HG03045 (cell line): ENCODE results near the gene ARSB.
A peak's percentile ranks its signal among the peaks of the same experiment; 100 is the strongest.
"Not testable (repeated sequence)": the region's sequence is repeated elsewhere in the genome, so short reads cannot be mapped to it uniquely, and the experiment has no call there.

Experiments used
- ATAC-seq: cut with Tn5 transposase; IDR thresholded peaks from one replicate; pipeline ENCODE4 v1.9.1; 2021; ENCODE audit warnings: mild to moderate bottlenecking, moderate library complexity; ENCODE audit not compliant: unreplicated experiment

Gene ARSB

DNA sequence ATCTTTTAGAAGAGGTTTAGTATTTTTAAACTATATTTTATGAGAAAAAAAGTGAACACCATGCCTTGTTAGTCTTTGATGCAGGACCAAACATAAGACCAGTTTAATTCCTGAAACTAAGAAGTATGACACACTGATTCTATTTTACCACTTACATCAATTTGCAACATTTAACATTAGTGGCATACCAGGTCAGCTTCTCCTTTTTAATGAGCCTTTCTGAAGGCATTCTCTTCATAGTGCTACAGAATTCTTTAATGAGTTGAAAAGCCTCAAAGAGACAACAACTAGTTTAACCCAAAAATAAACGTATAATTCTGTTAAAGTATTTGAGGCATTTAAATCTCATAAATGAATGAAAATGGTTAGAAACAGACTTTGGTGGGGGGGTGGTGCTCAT is 28.2 kb downstream of the ARSB start:
- ATAC-seq: no peak

DNA sequence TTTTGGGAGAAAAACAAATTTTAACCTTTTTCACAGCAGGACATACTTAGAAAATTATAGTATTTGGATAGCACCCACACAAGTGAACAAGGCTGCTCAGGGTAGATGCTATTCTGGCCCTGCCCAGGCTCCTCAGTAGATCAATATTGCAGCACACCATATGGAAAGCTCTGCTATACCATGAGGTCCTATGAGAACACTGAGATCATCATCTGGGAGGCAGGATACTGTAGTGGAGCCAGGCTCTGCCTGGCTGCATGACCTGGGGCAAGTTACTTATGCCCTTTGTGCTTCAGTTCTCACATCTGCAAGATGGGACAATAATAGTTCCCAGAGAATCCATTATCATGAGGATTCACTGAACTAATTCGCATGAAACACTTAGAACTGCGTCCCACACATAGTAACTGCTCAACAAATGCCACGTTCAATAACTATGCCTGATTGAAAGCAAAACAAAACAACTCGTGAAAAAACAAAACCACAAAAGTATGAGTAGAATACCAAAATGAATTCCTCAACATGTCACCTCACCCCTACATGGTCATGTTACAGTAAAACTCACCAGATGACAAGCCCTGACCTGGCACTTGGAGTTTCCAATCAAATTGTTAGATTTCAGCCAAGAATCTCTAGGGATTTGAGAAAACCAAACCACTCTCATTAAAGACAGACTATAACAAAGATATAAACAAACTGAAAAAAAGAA is 31.9 kb downstream of the ARSB start:
- no peak for ATAC-seq

DNA sequence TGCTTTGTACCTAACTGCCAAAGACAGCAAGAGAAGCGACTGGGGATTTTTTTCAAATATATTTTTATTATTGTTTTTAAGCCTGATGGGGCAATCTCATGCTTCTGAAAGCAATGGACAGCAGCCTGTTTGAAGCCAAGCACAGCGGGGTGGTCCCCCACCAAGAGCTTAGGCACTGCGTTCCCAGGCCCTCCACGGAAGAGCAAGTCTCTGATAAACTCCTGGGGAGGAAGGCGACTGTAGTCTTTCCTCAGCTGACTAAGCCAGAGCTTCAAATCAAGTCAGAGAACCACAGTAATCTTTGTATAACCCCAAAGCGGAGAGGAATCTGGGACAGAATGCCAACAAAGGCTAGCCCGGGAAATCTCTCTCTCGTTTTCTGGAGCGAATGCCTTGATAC is 54.4 kb downstream of the ARSB start:
- ATAC-seq: no peak

DNA sequence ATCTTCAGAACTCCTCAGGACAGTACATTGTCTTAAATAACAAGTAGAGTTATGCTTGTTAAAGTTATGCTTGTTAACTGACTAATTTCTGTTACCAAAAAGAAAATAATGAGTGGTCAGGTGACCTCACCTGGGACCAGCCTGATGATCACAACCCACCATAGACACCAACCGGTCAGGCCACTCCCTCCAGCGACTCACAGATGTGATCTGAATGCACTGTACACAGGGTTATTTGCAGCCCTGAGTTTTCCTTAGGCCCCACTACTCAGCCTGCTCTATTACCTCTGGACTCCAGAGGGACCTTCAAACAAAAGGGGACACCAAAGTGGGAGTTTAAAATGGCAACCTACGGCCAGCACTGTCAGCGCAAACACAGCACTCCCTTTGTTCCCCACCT is 55.3 kb downstream of the ARSB start:
- ATAC-seq: no peak

DNA sequence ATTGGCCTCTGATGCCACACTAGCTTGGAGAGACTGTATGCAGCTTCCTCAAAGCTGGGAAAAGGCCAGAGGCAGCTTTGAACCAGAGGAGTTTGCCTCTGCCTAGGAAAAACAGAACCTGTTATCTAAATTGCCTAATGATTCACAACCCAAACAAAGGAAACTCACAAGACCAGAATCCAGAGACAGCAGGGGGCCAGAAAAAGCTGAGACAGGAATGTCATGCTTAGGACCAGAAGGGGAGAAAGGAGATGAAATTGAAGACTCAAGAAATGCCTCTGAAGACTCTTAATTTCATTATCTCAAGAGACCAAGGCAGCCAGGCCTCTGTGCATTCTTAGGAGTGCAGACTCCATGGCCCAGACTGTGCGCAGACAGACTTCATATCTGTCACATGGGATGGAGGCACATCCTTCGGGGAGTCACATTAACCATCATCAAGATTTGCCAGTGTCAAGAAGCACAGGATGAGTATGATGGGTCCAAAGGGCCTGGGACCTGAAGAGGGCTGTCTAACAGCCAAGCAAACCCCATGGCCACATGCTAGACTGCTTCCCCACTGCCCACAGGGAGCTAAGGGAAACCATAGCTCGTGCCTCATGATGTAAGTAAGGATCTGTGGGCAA is 57.3 kb downstream of the ARSB start:
- ATAC-seq: no peak

DNA sequence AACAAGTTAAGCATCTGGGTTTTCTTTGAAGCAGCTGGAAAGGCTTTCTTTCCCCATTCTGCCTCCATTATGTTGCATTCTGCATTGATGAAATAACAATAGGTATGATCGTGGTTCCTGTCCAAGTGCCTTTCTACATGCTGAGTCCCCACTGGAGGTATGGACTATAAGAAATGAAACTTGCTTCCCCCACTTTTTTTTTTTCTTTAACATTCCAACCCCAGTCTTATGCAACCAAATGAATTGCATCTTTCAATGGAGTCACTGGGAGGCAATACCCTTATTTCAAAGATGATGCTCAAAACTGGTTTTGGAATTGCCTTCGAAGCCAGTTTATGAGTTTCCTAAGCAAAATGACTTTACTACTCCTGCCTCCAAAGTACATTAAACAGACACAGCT is 58.9 kb downstream of the ARSB start:
- ATAC-seq: no peak

DNA sequence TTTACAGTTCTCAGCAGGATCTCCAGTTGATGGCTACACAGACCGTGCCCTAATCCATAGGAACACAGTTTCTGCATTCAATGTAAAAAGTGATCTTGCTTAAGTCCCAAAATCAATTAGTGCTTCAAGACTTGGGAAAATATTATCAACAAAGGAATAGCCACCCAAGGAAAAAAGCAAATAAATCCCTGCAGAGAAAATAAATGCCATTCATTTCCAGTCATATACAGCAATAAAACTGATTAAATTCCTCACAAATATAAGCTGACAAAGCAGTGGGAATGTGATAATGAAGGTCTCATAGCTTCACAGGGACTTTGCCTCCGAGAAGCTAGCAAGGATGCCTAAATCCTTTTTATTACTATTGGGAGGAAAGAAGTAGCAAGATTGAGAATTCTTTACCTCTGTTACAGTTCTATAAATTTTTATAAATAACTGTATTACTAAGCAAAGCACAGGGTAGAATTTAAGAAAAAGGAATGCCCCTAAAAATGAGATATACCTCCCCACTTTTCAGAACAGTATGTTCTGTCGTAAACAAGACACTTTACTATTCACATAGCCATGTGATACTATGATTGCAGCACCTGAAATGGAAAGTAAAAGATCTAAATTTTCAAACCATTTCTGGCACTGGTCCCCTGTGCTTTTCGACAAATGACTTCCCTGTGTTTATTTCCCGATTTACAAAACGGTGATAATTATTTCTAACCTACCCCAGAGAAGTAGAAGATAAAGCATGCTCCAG is 59.8 kb downstream of the ARSB start:
- no peak for ATAC-seq

DNA sequence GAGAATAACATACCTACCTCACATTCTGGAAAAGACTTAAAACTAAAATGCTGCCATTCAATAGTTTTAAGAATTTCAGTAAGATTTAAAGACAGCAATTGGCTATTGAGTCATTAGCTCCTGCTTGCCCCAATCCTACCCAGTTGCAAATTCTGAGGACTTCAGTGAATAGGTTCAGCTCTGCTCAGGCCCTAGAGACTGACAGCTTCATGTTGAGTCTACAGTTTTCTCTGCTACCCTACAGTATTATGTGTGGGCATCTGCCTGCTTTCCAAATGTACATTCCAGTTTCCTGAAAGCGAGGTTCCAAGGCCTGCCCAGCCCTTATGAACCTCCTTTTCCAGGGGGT is 61.5 kb downstream of the ARSB start:
- peak; percentile 8 for ATAC-seq

DNA sequence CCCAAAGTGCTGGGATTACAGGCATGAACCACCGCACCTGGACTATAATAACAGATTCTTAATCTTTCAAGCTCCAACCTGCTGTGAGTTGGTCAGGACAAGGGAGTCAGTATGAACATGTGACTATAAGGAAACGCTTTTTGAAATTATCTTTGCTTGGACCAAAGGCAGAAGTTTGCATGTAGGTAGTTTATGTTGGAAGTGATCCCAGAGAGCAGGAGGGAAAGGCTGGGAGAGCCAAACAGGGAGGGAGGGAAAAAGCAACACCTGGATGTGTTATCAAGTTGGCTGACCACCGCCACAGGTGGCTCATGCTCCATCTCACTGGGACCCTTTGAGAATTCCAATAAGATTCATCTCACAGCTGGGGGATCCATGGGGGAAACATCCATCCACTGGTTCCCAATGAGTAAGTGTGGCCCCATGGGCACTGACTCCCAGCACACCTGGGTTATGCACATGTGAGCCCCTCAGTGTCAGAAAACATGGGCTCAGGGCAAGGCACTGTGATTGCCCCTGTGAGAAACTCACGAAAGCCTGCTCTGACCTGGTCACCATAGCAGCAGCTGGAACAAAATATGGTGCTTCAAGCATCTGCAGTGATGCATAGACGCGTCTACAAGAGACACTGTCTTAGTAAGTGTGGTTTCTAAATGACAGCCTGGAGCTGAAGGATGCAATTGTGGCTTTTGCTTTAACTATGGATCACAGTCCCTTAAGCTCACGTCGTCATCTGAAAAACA is 62.1 kb downstream of the ARSB start:
- ATAC-seq: peak; percentile 83

DNA sequence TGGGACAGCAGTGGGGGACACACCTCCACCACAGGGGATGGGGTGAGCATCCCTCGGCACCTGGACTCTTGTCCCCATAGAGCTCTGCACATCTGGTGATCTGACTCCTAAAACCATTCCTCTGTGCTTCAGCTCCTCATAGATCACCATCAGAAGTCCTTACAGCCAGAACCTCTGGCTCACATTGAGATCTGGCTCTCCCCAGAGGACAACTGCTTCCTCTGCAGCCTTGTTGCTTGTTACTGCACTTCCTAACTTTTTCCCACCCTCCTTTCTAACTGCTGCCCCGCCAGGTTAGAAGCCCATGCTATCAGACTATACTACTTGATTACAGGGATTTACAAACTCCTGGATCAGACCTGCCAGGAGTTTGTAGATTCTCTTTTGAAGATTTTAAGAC is 64.5 kb downstream of the ARSB start:
- no peak for ATAC-seq

DNA sequence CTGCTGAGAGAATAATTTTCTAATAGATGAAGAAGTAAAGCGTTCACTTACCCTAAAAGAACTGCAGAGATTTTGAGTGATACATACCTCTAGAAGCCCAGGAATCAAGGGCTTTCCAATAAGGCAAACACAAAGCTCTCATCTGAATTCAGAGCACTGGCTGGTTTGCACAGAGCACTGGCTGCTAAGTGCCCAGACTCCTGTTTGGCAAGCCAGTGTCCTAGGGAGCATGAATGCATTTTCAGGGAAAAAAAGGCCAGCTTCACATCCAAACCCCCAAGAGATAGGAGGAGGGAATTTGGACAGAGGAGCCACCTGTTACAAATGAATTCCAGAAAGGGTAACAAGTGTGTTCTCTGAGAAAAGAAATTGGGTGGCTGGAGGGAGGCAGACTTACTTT is 65.3 kb downstream of the ARSB start:
- no peak for ATAC-seq

DNA sequence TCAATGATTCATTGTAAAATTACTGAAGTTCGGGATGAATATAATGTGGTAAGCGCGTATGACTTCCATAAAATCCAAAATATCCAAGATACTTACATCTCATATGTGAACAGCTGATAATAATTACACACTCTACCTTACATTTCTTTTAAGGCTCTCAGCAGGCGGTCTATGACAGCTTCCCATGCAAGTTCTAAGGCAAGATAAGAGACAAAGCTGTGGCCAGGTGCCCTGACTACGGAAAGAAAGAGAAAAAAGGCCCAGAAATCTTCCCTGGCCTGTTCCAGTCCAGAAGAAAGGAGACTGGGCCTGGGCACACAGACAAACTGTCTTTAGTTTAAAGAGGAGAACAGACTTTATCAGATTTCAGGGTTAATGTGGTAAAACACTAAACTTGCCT is 69.1 kb downstream of the ARSB start:
- ATAC-seq: no peak

DNA sequence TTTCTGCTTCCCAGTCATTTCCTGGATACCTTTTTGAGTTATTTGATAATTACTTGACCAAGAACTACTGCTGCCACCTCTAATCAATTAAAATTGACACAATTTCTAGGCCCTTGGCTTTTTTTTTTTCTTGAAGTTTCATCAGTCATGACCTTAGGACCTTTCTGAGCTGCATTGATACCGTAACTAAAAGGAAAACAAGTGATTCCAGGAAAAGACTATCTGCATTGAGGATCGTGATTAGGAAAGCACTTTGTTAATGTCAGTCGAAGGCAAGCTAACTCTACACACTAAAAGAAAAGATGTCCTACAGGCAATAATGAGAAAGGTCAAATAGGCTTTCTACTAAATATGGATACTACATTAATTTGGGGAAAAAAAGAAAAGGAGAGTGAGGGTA is 69.9 kb downstream of the ARSB start:
- no peak for ATAC-seq

DNA sequence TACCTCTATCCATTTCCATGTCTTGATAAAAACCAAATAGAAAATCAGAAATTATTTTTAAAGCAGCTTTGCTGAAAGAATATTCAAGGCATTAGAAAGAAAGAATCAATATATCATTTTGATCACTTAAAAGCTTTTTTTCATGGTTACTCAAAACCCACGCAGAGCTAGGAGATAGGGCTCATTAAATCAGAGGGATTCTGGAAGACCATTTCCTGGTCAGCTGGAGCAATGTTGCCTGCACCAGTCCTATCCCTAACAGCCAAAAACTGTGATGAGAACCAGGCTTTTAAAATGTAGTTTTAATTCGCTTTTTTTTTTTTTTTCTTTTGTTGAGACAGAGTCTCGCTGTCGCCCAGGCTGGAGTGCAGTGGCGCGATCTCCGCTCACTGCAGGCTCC is 72.3 kb downstream of the ARSB start:
- ATAC-seq: no peak

DNA sequence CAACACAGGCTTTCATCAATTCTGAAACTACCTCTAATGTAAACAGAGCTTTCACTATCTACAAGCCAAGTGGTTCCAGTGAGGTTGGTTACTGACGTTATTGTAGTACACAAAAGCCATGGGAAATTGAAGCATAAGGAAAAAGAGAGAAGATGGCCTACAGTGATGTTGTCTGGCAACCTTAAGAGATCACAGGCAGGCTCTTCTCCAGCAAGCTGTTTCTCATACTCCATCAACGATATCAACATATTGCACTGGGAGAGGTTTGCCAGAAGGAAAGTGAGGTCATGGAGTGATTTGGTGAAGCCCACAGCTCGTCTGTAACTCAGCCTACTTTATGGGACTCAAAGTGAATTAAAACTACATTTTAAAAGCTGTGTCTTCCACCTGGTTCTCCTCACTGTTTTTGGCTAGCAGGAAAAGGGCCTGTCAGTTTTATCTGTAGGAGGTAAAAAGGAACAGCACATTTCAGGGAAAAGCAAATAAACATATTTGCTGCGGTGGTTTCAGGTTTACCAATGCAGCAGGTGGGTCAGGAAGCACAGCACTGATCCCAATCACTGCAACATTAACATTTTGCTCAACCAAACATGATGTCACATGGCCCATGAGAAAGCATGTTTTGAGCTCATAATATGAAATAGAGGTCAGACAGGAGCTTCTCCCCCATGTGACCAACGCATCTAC is 72.9 kb downstream of the ARSB start:
- ATAC-seq: no peak

DNA sequence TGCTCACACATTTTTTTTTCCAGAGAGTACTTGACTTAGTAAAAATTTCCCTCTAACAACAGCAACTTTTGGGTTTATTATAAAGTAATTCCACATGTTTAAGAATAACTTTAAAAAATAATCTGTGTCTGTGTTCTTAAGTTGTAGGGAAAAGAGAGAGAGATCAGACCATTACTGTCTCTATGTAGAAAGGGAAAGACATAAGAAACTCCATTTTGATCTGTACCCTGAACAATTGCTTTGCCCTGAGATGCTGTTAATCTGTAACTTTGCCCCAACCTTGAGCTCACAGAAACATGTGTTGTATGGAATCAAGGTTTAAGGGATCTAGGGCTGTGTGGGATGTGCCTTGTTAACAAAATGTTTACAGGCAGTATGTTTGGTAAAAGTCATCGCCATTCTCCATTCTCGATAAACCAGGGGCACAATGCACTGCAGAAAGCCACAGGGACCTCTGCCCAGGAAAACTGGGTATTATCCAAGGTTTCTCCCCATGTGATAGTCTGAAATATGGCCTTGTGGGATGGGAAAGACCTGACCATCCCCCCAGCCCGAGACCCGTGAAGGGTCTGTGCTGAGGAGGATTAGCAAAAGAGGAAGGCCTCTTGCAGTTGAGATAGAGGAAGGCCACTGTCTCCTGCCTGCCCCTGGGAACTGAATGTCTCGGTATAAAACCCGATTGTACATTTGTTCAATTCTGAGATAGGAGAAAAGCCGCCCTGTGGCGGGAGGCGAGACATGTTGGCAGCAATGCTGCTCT is 75.7 kb downstream of the ARSB start:
- ATAC-seq: not testable (repeated sequence)

DNA sequence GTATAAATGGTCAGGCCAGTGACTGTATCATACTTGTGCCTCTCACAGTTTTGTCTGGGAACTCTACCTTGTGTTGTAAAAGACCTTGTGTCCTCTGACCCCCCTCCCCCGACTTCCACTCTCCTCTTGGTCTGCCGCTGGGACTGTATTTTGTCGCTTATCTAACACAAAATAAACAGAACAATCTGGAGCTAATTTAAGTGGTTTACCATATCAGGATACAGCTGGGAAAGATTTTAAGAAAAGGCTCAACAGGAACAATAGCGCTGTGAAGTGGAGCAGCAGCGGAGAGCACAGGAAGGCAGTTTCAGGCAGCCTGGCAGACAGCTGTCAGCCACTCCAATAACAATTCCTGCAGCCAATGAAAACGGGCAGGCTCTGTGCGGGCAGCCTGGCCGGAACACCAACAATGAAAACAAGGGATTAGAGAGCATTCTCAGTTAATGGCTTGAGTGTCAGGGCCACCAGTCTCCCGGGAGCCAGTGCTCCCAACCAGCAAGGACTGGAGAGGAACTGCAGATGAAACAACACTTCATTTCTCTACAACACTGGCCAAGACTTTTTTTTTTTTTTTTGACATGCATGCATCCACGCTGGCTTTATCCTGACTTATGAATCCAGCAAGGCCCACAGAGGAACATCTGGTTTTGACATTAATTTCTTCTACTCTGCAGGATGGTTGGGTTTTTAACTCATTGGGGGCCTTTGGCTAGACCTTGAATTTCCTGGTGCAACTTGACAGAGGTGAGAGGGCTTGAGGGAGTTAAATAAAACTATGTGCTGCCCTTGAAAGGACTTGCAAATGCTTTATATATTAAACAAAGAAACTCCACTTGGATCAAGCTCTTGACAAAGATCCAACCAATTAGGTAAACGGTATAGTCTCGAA is 76.7 kb downstream of the ARSB start:
- ATAC-seq: no peak

DNA sequence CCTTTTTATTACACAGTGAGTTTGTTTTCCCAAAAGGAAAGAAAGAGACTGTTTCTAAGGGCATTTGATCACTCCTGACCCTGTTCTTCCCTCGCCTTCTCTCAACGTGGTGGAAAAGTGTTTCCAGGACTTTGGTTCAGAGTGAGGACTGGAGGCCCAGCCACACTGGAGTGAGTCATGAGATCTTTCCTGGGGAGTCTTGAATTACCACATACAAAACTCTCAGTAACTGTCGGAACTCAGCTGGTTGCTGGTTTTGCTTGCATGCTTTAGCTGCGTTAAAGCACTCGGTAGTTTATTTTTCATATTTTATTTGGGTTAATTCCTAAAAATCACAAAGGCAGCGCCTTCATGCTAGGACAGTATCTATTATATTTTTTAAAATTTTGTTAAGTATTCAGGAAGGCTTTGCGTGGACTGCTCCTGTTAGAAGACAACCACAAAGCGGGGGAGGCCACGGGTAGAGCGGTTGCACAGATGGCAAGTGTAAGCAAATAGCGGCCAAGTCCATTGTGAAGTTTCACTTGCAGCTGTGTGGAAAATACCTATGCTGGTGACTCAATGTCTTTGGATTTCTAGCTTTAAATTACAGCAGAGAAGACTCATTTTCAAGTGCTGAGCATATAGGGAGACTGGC is 77.7 kb downstream of the ARSB start:
- no peak for ATAC-seq
